HL-60 (cell line): ENCODE measurements around the gene CPLX4.

Experiments used
- DNase-seq, 2 experiments: peaks; one replicate each; pipeline ENCODE4 v3.0.0-alpha.2; 2010 to 2020; ENCODE audit warnings: low read depth in 1 of 2, low spot score in 1 of 2
- H3K27ac ChIP-seq: fragments of 250-450 bp; sonication (Bioruptor Pico); replicated peaks from 2 replicates; pipeline ENCODE4 v1.5.1; 2020; ENCODE audit warnings: mild to moderate bottlenecking, moderate library complexity
- H3K27me3 ChIP-seq: fragments of 250-450 bp; sonication (Bioruptor Pico); 2 replicates; pipeline ENCODE4 v1.5.1; 2021; ENCODE audit warnings: mild to moderate bottlenecking, moderate library complexity; ENCODE audit not compliant: insufficient read depth, poor library complexity, severe bottlenecking
- H3K4me3 ChIP-seq: replicated peaks from 2 replicates; pipeline ENCODE4 v1.5.1; 2011; ENCODE audit warnings: mild to moderate bottlenecking, control low read depth, low read length; ENCODE audit not compliant: insufficient read depth
- CTCF ChIP-seq: IDR thresholded peaks from one replicate; pipeline ENCODE4 v1.5.1; 2011; ENCODE audit warnings: low read length, control low read depth, inconsistent platforms; ENCODE audit not compliant: insufficient read depth
- GABPA ChIP-seq: IDR thresholded peaks from 2 replicates; pipeline ENCODE4 v1.6.1; 2012; ENCODE audit warnings: low read depth
- POLR2AphosphoS5 ChIP-seq: IDR thresholded peaks from 2 replicates; pipeline ENCODE4 v1.6.1; 2012; ENCODE audit warnings: low read depth
- REST ChIP-seq: IDR thresholded peaks from 2 replicates; pipeline ENCODE4 v1.6.1; 2012; ENCODE audit warnings: low read depth; ENCODE audit not compliant: insufficient replicate concordance
- SPI1 ChIP-seq: IDR thresholded peaks from 2 replicates; pipeline ENCODE4 v1.6.1; 2012; ENCODE audit warnings: low read depth, mild to moderate bottlenecking, borderline replicate concordance

CPLX4 gene

GRCh38 chr18:59272891-59273758 is 45.3 kb downstream of the CPLX4 start, which contains the start of gene RAX:
Gene RAX, minus strand, starts transcription at chr18:59273454. Its CDS starts 248 bp downstream, at chr18:59273206.
- Histone ChIP-seq H3K4me3 (no peak within 1 kb of the TSS), H3K27me3 (peaks cover 88% of the 10 kb centered on the region), H3K27ac (no peak within 1 kb of the TSS)
- TF ChIP-seq SPI1 (no peak), GABPA (no peak), POLR2AphosphoS5 (no peak), REST (no peak), CTCF (no peak)
- DNase-seq = no peak

GRCh38 chr18:59272221-59272888 is 46.1 kb downstream of the CPLX4 start:
- Histone ChIP-seq H3K27ac (no peak overlapping the region), H3K27me3 (peaks cover 88% of the 10 kb centered on the region), H3K4me3 (no peak overlapping the region)
- no peak for DNase-seq
- TF ChIP-seq REST (no peak), GABPA (no peak), CTCF (no peak), POLR2AphosphoS5 (no peak), SPI1 (no peak)

GRCh38 chr18:59271606-59272220 is 46.7 kb downstream of the CPLX4 start:
- TF ChIP-seq GABPA (no peak), CTCF (no peak), POLR2AphosphoS5 (no peak), REST (no peak), SPI1 (no peak)
- no peak overlapping the region for H3K4me3 ChIP-seq
- no peak for DNase-seq
- no peak overlapping the region for H3K27ac ChIP-seq
- peaks cover 88% of the 10 kb centered on the region for H3K27me3 ChIP-seq
